K562 (cell line): ENCODE measurements around the gene CTNNBL1. TPM values are rescaled to one million over a fixed set of nuclear protein-coding genes. Genes with fewer than 3 reads are reported as not detected.

ENCODE experiments used
- BRD9 ChIP-seq: fragments of 450-650 bp; IDR thresholded peaks from 2 replicates; pipeline ENCODE4 v1.6.1; 2018; ENCODE audit warnings: low read depth; ENCODE audit not compliant: partially characterized antibody
- CBFB ChIP-seq: sonication (generic); formaldehyde crosslinking; IDR thresholded peaks from 2 replicates; pipeline ENCODE4 v1.4.0; 2020; ENCODE audit warnings: mild to moderate bottlenecking, missing genetic modification reagents
- CEBPG ChIP-seq, 3 experiments: fragments of 200-800 bp in 1 of 3; sonication (Bioruptor generic) in 1 of 3; sonication (generic) in 1 of 3; formaldehyde crosslinking in 1 of 3; IDR thresholded peaks in 2 of 3; conservative IDR thresholded peaks in 1 of 3; 2 replicates each; pipeline versions ENCODE4 v1.6.1 to v1.8.0; 2016 to 2022; ENCODE audit warnings: missing compliant biosample characterization in 2 of 3, missing genetic modification characterization in 2 of 3, mild to moderate bottlenecking in 1 of 3, missing genetic modification reagents in 1 of 3
- IFI16 ChIP-seq: fragments of 250-450 bp; sonication (Bioruptor Pico); IDR thresholded peaks from 2 replicates; pipeline ENCODE4 v2.1.2; 2022; ENCODE audit warnings: mild to moderate bottlenecking, inconsistent platforms
- MEIS2 ChIP-seq: fragments of 450-650 bp; IDR thresholded peaks from 2 replicates; pipeline ENCODE4 v1.6.1; 2014; ENCODE audit warnings: mild to moderate bottlenecking; ENCODE audit not compliant: partially characterized antibody
- NFRKB ChIP-seq: fragments of 450-650 bp; IDR thresholded peaks from 2 replicates; pipeline ENCODE4 v1.6.1; 2016; ENCODE audit warnings: low read depth
- PHTF2 ChIP-seq: fragments of 250-450 bp; sonication (Bioruptor Pico); IDR thresholded peaks from 2 replicates; pipeline ENCODE4 v1.5.0; 2021; ENCODE audit warnings: mild to moderate bottlenecking
- PTBP1 ChIP-seq: fragments of 200-400 bp; formaldehyde crosslinking; IDR thresholded peaks from 2 replicates; pipeline ENCODE4 v1.6.1; 2017; ENCODE audit warnings: low read depth, low read length
- RBM14 ChIP-seq: fragments of 200-400 bp; formaldehyde crosslinking; IDR thresholded peaks from 2 replicates; pipeline ENCODE4 v1.6.1; 2018; ENCODE audit warnings: low read depth, mild to moderate bottlenecking, low read length, moderate library complexity, borderline replicate concordance; ENCODE audit not compliant: insufficient read depth
- SMAD1 ChIP-seq: fragments of 150-350 bp; IDR thresholded peaks from 2 replicates; pipeline ENCODE4 v1.6.1; 2014; ENCODE audit warnings: low read length, low read depth; ENCODE audit not compliant: partially characterized antibody
- TAL1 ChIP-seq: fragments of 450-650 bp; IDR thresholded peaks from 2 replicates; pipeline ENCODE4 v1.6.1; 2016; ENCODE audit warnings: mild to moderate bottlenecking
- TBL1XR1 ChIP-seq, 2 experiments: IDR thresholded peaks; 2 replicates each; pipeline ENCODE4 v1.6.1; 2012; ENCODE audit warnings: improper control_type of control experiment in 2 of 2, low read length in 2 of 2, mild to moderate bottlenecking in 1 of 2
- ZFP1 ChIP-seq: fragments of 450-650 bp; formaldehyde crosslinking; IDR thresholded peaks from 2 replicates; pipeline ENCODE4 v1.4.0; 2020; ENCODE audit warnings: mild to moderate bottlenecking, mixed read lengths
- ZNF274 ChIP-seq: IDR thresholded peaks from 2 replicates; pipeline ENCODE4 v1.6.1; 2011; ENCODE audit warnings: low read depth, mild to moderate bottlenecking, low read length, moderate library complexity, borderline replicate concordance
- ZNF57 ChIP-seq: fragments of 450-650 bp; formaldehyde crosslinking; IDR thresholded peaks from 2 replicates; pipeline ENCODE4 v1.4.0; 2020; ENCODE audit warnings: mild to moderate bottlenecking, moderate library complexity
- polyA plus RNA-seq, 8 experiments: library from polyadenylated mRNA; depleted of rRNA in 4 of 8; stranded (reverse) in 5 of 8; unstranded in 3 of 8; fragments of >200 nt; fragmentation: Nextera tagmentation in 2 of 8; fragmentation: Illumina TruSeq in 1 of 8; extraction: Ambion mirVana in 2 of 8; extraction: Trizol in 1 of 8; gene quantifications; 2 replicates each; pipeline versions ENCODE4 v1.2.1 to v1.2.3, GENCODE V29; 2011 to 2014; ENCODE audit warnings: inconsistent platforms in 1 of 8, missing spikeins in 1 of 8
- total RNA-seq, 7 experiments: library from RNA; depleted of rRNA in 6 of 7; stranded (reverse); fragments of >200 nt in 6 of 7; fragmentation: Illumina TruSeq in 2 of 7; extraction: Trizol in 2 of 7; gene quantifications; 2 replicates each; pipeline versions ENCODE4 v1.2.1 to v1.2.3, GENCODE V29; 2011 to 2021; ENCODE audit warnings: low replicate concordance in 1 of 7
- TF ChIP-seq, protein P1 (sequence below): fragments of 450-650 bp; IDR thresholded peaks from 2 replicates; pipeline ENCODE4 v1.6.1; 2016; ENCODE audit warnings: missing biosample characterization, missing genetic modification characterization
- TF ChIP-seq, protein P2 (sequence below): sonication (generic); formaldehyde crosslinking; IDR thresholded peaks from 2 replicates; pipeline ENCODE4 v1.8.0; 2022; ENCODE audit warnings: missing genetic modification reagents, mild to moderate bottlenecking, moderate library complexity, borderline replicate concordance
- TF ChIP-seq, protein P3 (sequence below): sonication (generic); formaldehyde crosslinking; IDR thresholded peaks from 2 replicates; pipeline ENCODE4 v1.8.1; 2023; ENCODE audit warnings: missing genetic modification reagents, mild to moderate bottlenecking, borderline replicate concordance
- TF ChIP-seq, protein P4 (sequence below): fragments of 200-800 bp; sonication (Bioruptor generic); IDR thresholded peaks from 2 replicates; pipeline ENCODE4 v1.6.1; 2017; ENCODE audit warnings: missing genetic modification characterization, missing compliant biosample characterization

Gene CTNNBL1
- total and polyA plus RNA-seq, 9 of the 15 experiments (the other 6 are each of a cell fraction or from before 2014, with no cell fraction given), result 32.4 to 85.6 (median 43.6) TPM

- TF ChIP-seq CEBPG (CRISPR knock-in tag; IDR thresholded peaks at IDR 0.05), result no peak
- TF ChIP-seq CEBPG (tag; conservative IDR thresholded peaks at IDR 0.05 in 1 of 2, IDR thresholded peaks at IDR 0.05 in 1 of 2), result no peak
- no peak for TF ChIP-seq IFI16 (CRISPR knock-in tag)
- TF ChIP-seq TBL1XR1 (IDR thresholded peaks at IDR 0.05; ENCODE audit: low read length in 2 of 2), result no peak
- TF ChIP-seq ZNF57 (CRISPR knock-in tag), result no peak
- TF ChIP-seq, protein P1, sequence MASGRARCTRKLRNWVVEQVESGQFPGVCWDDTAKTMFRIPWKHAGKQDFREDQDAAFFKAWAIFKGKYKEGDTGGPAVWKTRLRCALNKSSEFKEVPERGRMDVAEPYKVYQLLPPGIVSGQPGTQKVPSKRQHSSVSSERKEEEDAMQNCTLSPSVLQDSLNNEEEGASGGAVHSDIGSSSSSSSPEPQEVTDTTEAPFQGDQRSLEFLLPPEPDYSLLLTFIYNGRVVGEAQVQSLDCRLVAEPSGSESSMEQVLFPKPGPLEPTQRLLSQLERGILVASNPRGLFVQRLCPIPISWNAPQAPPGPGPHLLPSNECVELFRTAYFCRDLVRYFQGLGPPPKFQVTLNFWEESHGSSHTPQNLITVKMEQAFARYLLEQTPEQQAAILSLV (tag), result no peak
- no peak for TF ChIP-seq NFRKB
- TF ChIP-seq, protein P2, sequence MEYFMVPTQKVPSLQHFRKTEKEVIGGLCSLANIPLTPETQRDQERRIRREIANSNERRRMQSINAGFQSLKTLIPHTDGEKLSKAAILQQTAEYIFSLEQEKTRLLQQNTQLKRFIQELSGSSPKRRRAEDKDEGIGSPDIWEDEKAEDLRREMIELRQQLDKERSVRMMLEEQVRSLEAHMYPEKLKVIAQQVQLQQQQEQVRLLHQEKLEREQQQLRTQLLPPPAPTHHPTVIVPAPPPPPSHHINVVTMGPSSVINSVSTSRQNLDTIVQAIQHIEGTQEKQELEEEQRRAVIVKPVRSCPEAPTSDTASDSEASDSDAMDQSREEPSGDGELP, result peak; percentile 95
- TF ChIP-seq MEIS2, result peak; percentile 79
- TF ChIP-seq, protein P3, sequence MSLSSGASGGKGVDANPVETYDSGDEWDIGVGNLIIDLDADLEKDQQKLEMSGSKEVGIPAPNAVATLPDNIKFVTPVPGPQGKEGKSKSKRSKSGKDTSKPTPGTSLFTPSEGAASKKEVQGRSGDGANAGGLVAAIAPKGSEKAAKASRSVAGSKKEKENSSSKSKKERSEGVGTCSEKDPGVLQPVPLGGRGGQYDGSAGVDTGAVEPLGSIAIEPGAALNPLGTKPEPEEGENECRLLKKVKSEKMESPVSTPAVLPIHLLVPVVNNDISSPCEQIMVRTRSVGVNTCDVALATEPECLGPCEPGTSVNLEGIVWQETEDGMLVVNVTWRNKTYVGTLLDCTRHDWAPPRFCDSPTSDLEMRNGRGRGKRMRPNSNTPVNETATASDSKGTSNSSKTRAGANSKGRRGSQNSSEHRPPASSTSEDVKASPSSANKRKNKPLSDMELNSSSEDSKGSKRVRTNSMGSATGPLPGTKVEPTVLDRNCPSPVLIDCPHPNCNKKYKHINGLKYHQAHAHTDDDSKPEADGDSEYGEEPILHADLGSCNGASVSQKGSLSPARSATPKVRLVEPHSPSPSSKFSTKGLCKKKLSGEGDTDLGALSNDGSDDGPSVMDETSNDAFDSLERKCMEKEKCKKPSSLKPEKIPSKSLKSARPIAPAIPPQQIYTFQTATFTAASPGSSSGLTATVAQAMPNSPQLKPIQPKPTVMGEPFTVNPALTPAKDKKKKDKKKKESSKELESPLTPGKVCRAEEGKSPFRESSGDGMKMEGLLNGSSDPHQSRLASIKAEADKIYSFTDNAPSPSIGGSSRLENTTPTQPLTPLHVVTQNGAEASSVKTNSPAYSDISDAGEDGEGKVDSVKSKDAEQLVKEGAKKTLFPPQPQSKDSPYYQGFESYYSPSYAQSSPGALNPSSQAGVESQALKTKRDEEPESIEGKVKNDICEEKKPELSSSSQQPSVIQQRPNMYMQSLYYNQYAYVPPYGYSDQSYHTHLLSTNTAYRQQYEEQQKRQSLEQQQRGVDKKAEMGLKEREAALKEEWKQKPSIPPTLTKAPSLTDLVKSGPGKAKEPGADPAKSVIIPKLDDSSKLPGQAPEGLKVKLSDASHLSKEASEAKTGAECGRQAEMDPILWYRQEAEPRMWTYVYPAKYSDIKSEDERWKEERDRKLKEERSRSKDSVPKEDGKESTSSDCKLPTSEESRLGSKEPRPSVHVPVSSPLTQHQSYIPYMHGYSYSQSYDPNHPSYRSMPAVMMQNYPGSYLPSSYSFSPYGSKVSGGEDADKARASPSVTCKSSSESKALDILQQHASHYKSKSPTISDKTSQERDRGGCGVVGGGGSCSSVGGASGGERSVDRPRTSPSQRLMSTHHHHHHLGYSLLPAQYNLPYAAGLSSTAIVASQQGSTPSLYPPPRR (CRISPR knock-in tag), result no peak
- TF ChIP-seq, protein P4, sequence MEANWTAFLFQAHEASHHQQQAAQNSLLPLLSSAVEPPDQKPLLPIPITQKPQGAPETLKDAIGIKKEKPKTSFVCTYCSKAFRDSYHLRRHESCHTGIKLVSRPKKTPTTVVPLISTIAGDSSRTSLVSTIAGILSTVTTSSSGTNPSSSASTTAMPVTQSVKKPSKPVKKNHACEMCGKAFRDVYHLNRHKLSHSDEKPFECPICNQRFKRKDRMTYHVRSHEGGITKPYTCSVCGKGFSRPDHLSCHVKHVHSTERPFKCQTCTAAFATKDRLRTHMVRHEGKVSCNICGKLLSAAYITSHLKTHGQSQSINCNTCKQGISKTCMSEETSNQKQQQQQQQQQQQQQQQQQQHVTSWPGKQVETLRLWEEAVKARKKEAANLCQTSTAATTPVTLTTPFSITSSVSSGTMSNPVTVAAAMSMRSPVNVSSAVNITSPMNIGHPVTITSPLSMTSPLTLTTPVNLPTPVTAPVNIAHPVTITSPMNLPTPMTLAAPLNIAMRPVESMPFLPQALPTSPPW, result peak; percentile 78
- TF ChIP-seq PHTF2 (CRISPR knock-in tag), result no peak
- no peak for TF ChIP-seq ZFP1
- peak; percentile 47; the same call in 1 of the 2 replicates for TF ChIP-seq TAL1
- TF ChIP-seq RBM14, result no peak
- no peak for TF ChIP-seq CBFB (CRISPR knock-in tag)
- TF ChIP-seq BRD9, result no peak
- TF ChIP-seq PTBP1, result no peak
- TF ChIP-seq SMAD1, result no peak
- TF ChIP-seq ZNF274, result no peak
Measured at GRCh38 chr20:37880726-37881591, 187.1 kb downstream of the CTNNBL1 start (continued).
